Activated T-helper 1 cell treated with Interleukin-2 at 50 U/mL for 16 hours (primary cell): Measurements from ENCODE around the gene FA2H.
"Not testable (repeated sequence)": the region's sequence is repeated elsewhere in the genome, so short reads cannot be mapped to it uniquely, and the experiment has no call there.

ENCODE experiments used
- DNase-seq: peaks from one replicate; pipeline ENCODE4 v3.0.0-alpha.2; 2020; ENCODE audit warnings: low read depth

The FA2H gene

GRCh38 chr16:74724820-74725549 lies 49.6 kb downstream of the FA2H start:
- no peak for DNase-seq

GRCh38 chr16:74723256-74723655 lies 51.4 kb downstream of the FA2H start:
- no peak for DNase-seq

GRCh38 chr16:74722156-74722555 lies 52.5 kb downstream of the FA2H start:
- not testable (repeated sequence) for DNase-seq

- no peak for DNase-seq
Measured at GRCh38 chr16:74721716-74722115, 52.9 kb downstream of the FA2H start.

GRCh38 chr16:74720579-74720978 lies 54.0 kb downstream of the FA2H start:
- DNase-seq: no peak

- no peak for DNase-seq
Measured at GRCh38 chr16:74718741-74719610, 55.6 kb downstream of the FA2H start.

GRCh38 chr16:74718140-74718539 lies 56.5 kb downstream of the FA2H start:
- DNase-seq: no peak

- DNase-seq: no peak
Measured at GRCh38 chr16:74717367-74717766, 57.3 kb downstream of the FA2H start.

GRCh38 chr16:74716355-74716754 lies 58.3 kb downstream of the FA2H start:
- DNase-seq: no peak

- DNase-seq: no peak
Measured at GRCh38 chr16:74713876-74714275, 60.7 kb downstream of the FA2H start.

- DNase-seq: no peak
Measured at GRCh38 chr16:74713325-74713724, 61.3 kb downstream of the FA2H start.

- no peak for DNase-seq
Measured at GRCh38 chr16:74711938-74712337, 62.7 kb downstream of the FA2H start.

GRCh38 chr16:74710401-74710800 lies 64.2 kb downstream of the FA2H start:
- DNase-seq: no peak

- DNase-seq: peak; percentile 68
Measured at GRCh38 chr16:74709441-74709877, 65.2 kb downstream of the FA2H start.

- DNase-seq: peak; percentile 32
Measured at GRCh38 chr16:74700438-74701225, 74.0 kb downstream of the FA2H start, which contains the start of gene MLKL. MLKL (minus strand) TSS chr16:74700862; CDS start chr16:74695757, 5,105 bp downstream.

GRCh38 chr16:74700116-74700437 lies 74.5 kb downstream of the FA2H start:
- DNase-seq: peak; percentile 9

GRCh38 chr16:74699666-74700065 lies 75.0 kb downstream of the FA2H start:
- no peak for DNase-seq

- DNase-seq: no peak
Measured at GRCh38 chr16:74698222-74698621, 76.4 kb downstream of the FA2H start.

GRCh38 chr16:74695450-74696422 lies 78.9 kb downstream of the FA2H start:
- DNase-seq: peak; percentile 25

- no peak for DNase-seq
Measured at GRCh38 chr16:74691093-74691855, 83.3 kb downstream of the FA2H start.
